GM19099 (cell line): ENCODE data around the gene MYH6.

Experiments used
- POLR2A ChIP-seq: IDR thresholded peaks from 3 replicates; pipeline ENCODE4 v1.6.1; 2011; ENCODE audit warnings: low read depth; ENCODE audit not compliant: insufficient read length; ENCODE audit errors: extremely low read depth

Gene MYH6

GRCh38 chr14:23349156-23349845 lies 58.8 kb downstream of the MYH6 start:
- no peak for TF ChIP-seq POLR2A

GRCh38 chr14:23348297-23348655 lies 59.8 kb downstream of the MYH6 start:
- TF ChIP-seq POLR2A = no peak

DNA sequence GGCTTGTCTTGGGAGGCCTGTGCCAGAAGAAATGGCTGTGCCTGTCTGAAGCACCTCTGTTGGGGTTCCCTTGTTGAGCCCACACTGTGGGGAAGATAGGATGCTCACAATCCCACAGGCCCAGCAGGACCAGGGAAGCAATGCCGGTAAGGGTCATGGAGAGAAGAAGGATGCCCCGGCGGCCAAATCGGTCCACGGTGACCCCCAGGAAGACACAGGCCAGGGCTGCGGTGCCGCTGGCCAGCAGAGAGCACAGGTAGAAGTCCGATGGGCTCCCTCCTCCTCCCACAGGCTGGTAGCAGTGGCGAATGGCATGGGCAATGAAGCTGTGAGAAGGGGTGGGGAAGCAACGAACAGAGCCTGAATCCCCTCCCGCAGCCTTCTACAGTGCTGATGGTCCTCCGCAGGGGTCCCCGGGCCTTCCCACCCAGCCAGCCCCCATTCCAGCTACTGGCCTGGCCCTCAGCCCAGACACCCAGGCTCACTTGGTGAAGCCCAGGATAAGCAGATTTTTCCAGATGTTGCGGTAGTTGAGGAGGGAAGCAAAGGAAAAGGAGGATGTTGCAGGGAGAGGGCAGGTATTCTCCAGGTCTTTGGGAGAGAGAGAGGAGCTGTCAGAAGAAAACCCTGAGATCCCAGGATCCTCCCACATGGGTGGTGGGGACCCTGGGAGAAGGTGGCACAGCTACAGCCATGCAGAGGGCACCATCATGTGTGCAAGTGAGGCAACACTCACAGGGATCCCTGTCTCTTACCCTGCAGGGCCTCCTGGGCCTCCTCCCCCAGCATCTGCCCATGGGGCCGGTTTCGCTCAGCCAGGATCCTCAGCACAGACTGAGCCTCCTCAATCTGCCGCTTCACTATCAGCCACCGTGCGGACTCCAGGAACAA lies 60.4 kb downstream of the MYH6 start:
- TF ChIP-seq POLR2A = no peak

DNA sequence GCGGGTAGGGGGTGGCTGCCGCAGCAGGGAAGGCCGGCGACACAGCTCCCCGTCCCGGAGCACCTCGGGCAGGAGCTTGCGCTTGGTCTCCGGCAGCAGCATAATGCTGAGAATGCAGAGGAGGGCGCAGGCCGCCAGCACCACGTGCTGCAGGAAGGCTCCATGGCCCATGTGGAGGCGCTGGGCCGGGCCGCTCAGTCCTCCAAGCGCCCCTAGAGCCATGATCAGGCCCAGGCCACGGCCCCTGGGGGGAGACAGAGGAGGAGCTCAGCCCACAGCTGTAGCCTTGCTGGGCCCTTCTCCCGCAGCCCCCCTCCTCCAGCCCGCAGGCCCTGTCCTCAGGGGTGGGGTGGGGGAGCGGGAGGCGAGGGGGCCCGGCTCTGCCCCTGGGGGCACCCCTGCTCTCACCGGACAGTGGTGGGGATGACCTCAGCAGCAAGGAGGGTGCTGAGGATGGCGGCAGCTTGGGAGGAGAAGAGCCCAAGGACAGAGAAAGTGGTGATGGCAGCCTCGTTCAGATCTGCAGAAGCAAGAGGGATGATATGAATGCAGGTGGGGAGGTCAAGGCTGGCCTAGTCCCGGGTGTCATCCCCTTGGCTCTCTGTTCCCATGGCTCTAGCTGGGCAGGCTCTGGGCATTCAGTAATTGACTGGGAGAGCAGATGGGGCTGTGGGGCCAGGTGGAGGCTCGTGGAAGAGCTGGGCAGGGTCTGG lies 61.2 kb downstream of the MYH6 start:
- TF ChIP-seq POLR2A = no peak

DNA sequence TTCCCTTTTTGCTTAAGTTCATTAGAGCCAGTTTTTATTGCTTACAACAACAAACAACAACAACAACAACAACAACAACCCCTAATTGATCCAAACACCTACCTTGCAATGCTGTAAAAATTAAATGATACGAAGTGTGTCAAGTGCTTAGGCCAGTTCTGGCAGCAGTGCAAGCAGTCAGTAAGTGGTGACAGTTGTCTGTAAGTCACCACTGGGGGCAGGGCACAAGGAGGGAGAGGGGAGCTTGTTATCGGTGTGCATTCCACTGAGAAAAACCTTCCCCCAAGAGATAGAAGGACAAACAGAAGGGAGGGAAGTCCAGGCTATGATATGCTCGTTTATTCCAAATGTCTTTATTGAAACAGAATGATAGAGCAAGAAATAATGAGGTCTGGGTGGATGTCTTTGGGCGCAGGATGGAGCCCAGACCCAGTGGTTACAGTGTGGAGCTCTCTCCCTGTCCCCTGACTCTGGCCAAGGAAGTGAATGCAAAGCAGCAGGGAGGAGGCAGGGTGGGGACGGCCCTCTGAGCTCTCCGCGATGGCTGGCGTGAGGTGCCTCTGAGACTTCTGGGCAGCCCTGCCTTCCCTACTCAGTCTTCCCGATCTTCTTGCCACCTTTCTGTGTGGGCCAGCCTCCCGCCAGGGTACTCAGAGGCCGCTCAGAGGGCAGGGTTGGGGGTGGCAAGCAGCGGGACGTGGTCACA lies 61.9 kb downstream of the MYH6 start:
- no peak for TF ChIP-seq POLR2A

DNA sequence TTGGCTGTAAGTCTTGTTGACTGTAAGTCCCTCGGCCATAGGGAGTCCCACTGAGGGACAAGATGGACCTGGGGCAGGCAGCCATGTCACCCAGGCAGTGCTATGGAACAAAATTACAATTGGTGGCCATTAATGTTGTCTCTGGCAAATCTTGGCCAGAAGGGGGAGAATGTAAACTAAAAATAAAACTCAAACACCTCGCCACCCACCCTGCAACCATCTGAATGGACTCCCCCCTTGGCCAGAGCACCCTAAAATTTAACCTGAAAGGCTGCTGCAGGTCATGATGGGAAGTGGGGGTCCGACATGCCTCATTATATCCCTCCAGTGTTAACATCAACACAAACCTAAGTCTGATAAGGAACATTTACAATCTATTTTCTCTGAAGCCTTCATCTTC lies 63.6 kb downstream of the MYH6 start:
- TF ChIP-seq POLR2A = no peak

- no peak for TF ChIP-seq POLR2A
Observed at GRCh38 chr14:23339506-23340268, 68.4 kb downstream of the MYH6 start.

- no peak for TF ChIP-seq POLR2A
Observed at GRCh38 chr14:23335623-23336022, 72.5 kb downstream of the MYH6 start.
